Measurements from ENCODE around the gene PRDM11.

DNA sequence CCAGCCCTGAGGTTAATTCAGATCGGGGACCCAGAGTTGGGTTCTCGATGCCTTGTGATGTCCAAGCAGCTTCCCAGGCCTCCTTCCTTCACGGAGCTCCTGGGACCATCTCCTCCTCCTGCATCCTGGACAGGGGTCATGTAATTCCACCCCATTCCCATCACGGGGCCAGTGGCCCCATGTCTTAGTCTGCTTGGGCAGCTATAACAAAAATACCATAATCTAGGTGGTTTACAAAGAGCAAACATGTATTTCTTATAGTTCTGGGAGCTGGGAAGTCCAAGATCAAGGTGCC, 41.7 kb upstream of the PRDM11 start:
- TF ChIP-seq, protein P1, sequence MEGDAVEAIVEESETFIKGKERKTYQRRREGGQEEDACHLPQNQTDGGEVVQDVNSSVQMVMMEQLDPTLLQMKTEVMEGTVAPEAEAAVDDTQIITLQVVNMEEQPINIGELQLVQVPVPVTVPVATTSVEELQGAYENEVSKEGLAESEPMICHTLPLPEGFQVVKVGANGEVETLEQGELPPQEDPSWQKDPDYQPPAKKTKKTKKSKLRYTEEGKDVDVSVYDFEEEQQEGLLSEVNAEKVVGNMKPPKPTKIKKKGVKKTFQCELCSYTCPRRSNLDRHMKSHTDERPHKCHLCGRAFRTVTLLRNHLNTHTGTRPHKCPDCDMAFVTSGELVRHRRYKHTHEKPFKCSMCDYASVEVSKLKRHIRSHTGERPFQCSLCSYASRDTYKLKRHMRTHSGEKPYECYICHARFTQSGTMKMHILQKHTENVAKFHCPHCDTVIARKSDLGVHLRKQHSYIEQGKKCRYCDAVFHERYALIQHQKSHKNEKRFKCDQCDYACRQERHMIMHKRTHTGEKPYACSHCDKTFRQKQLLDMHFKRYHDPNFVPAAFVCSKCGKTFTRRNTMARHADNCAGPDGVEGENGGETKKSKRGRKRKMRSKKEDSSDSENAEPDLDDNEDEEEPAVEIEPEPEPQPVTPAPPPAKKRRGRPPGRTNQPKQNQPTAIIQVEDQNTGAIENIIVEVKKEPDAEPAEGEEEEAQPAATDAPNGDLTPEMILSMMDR (IDR thresholded peaks at IDR 0.05): no peak
- no peak for TF ChIP-seq POLR2A (IDR thresholded peaks at IDR 0.05)

Measured in body of pancreas (tissue), 4 donors.